Spleen (tissue), 11 donors: ENCODE data around the gene TNS1. TPM values are rescaled to one million over a fixed set of nuclear protein-coding genes. Genes with fewer than 3 reads are reported as not detected.

ENCODE experiments used
- DNase-seq: peaks from one replicate; pipeline ENCODE4 v3.0.0-alpha.2; 2020
- H3K27ac ChIP-seq, 8 donors: fragments of 200-600 bp; sonication (generic) in 7 of 8; 1 replicate in 4 of 8; 2 replicates in 4 of 8; pipeline versions ENCODE4 v1.5.0 to v1.8.0; 2016 to 2021; ENCODE audit warnings: inconsistent platforms in 4 of 8, mild to moderate bottlenecking in 4 of 8, moderate library complexity in 1 of 8
- H3K27me3 ChIP-seq, 7 donors: fragments of 200-600 bp; sonication (generic) in 6 of 7; replicated peaks in 1 of 7; 1 replicate in 4 of 7; 2 replicates in 3 of 7; pipeline versions ENCODE4 v1.5.0 to v1.8.0; 2016 to 2021; ENCODE audit warnings: inconsistent platforms in 3 of 7, mild to moderate bottlenecking in 1 of 7
- H3K36me3 ChIP-seq, 6 donors: fragments of 200-600 bp; sonication (generic) in 5 of 6; 1 replicate in 4 of 6; 2 replicates in 2 of 6; pipeline versions ENCODE4 v1.5.0 to v1.8.0; 2016 to 2021; ENCODE audit warnings: inconsistent platforms in 2 of 6
- H3K4me1 ChIP-seq, 6 donors: fragments of 200-600 bp; sonication (generic) in 5 of 6; 1 replicate in 3 of 6; 2 replicates in 3 of 6; pipeline versions ENCODE4 v1.5.0 to v1.8.0; 2016 to 2021; ENCODE audit warnings: inconsistent platforms in 3 of 6
- H3K4me3 ChIP-seq, 8 donors: fragments of 200-600 bp; sonication (generic) in 7 of 8; 1 replicate in 4 of 8; 2 replicates in 4 of 8; pipeline versions ENCODE4 v1.5.0 to v1.8.0; 2016 to 2021; ENCODE audit warnings: inconsistent platforms in 4 of 8, mild to moderate bottlenecking in 4 of 8, moderate library complexity in 2 of 8
- H3K9me3 ChIP-seq, 8 donors: fragments of 200-600 bp; sonication (generic) in 7 of 8; 1 replicate in 4 of 8; 2 replicates in 4 of 8; pipeline versions ENCODE4 v1.5.0 to v1.8.0; 2016 to 2021; ENCODE audit warnings: inconsistent platforms in 4 of 8
- POLR2A ChIP-seq, 3 donors: fragments of 450-650 bp; IDR thresholded peaks; one replicate each; pipeline ENCODE4 v1.5.1; 2017; ENCODE audit warnings: antibody characterized with exemption in 3 of 3, mild to moderate bottlenecking in 1 of 3
- POLR2AphosphoS5 ChIP-seq, 3 donors: sonication (generic); formaldehyde crosslinking; IDR thresholded peaks; one replicate each; pipeline ENCODE4 v1.5.1; 2017; ENCODE audit warnings: antibody characterized with exemption in 3 of 3
- WGBS, 5 donors: extraction: QIAGEN DNeasy Blood & Tissue Kit in 3 of 5; methylation state at CpG; one replicate each; pipeline versions ENCODE4 v1.1.5 to v1.1.7; 2013 to 2018; 5-methylcytosine and 5-hydroxymethylcytosine counted together
- intact Hi-C: fragments of 100-400 bp; cut with DNase I; formaldehyde crosslinking; loops from one replicate; pipeline ENCODE4 v1.15.0; 2023; ENCODE audit warnings: low total_unique reads
- polyA plus RNA-seq, 3 donors: library from polyadenylated mRNA; stranded (reverse); fragments of 200-250 nt; gene quantifications; one replicate each; pipeline ENCODE4 v1.2.1, GENCODE V29; 2013
- total RNA-seq, 7 donors: library from RNA; depleted of rRNA in 3 of 7; stranded (reverse); fragments of >200 nt in 3 of 7; fragmentation: NEBNext Ultra II Directional in 4 of 7; extraction: Animal tissue kit (Norgen Biotek cat#: 25700) in 4 of 7; gene quantifications; one replicate each; pipeline versions ENCODE4 v1.1.0 to v1.2.1, GENCODE V29; 2016 to 2021
- TF ChIP-seq, protein P1 (sequence below), 11 experiments: fragments of 200-600 bp in 7 of 11; fragments of 450-650 bp in 4 of 11; sonication (generic) in 4 of 11; IDR thresholded peaks in 8 of 11; conservative IDR thresholded peaks in 3 of 11; 1 replicate in 7 of 11; 2 replicates in 4 of 11; pipeline versions ENCODE4 v1.4.0 to v1.8.0; 2016 to 2021; ENCODE audit warnings: antibody characterized with exemption in 11 of 11, inconsistent platforms in 4 of 11, mild to moderate bottlenecking in 1 of 11
- donor health status: healthy with polysubstance abuse.
- donor health status: DM: no; HTN: no; CAD: no; lungs with moderate emphysema.
- donor health status: DM: no; HTN: no; CAD: no.
- donor health status: Bipolar disorder and iron deficiency.
- donor health status: healthy.
- donor health status: DM: no; HTN: no; CAD: no.
- donor health status: DM: yes; HTN: yes; CAD: no.

The TNS1 gene
- total and polyA plus RNA-seq, 10 donors: 6.9 to 580 (median 246) TPM

DNA sequence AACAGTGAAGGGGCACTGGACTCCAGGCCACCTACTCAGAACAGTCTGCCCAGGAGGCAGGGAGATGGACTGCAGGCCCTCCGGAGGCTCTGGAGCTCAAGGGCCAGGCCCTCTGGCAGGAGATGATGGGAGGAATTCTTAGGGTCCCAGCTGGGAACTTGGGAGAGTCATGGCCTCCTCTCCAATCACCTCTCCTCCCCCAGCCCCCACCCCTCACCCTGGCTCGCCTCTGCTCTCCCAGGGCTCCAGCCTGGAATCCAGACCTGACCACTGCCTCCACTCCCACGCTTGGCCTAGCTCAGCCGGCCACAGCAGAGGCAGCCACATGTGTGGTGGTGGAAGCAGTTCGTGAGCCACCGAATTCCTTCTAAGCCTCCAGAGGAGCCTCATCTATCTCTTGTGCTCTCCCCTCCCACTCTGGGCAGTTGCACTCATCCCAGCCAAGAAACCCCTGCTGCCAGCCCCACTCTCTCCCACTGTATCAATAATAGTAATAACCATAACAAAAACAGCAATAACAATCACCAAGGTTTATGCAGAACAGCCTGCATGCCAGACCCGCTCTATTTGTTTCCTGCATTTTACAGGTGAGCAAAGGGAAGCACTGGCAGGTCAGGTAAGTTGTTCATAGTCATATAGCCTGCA is 67.4 kb downstream of the TNS1 start:
- no peak for DNase-seq
- Histone ChIP-seq H3K27me3 (no peaks in the 10 kb centered on the region), H3K9me3 (no peaks in the 10 kb centered on the region), H3K4me3 (peak overlapping the region; percentile 9 to 83 (median 34)), H3K4me1 (peaks cover 42 to 100% (median 81%) of the 10 kb centered on the region in 6 donors), H3K27ac (peak overlapping the region; percentile 53 to 86 (median 80)), H3K36me3 (peaks cover 0 to 10% (median 0%) of the 10 kb centered on the region in 6 donors)
- TF ChIP-seq POLR2AphosphoS5 (IDR thresholded peaks at IDR 0.05) (peak in 2 of 3 donors; percentile 69 to 73), POLR2A (IDR thresholded peaks at IDR 0.05) (no peak)
- TF ChIP-seq, protein P1, sequence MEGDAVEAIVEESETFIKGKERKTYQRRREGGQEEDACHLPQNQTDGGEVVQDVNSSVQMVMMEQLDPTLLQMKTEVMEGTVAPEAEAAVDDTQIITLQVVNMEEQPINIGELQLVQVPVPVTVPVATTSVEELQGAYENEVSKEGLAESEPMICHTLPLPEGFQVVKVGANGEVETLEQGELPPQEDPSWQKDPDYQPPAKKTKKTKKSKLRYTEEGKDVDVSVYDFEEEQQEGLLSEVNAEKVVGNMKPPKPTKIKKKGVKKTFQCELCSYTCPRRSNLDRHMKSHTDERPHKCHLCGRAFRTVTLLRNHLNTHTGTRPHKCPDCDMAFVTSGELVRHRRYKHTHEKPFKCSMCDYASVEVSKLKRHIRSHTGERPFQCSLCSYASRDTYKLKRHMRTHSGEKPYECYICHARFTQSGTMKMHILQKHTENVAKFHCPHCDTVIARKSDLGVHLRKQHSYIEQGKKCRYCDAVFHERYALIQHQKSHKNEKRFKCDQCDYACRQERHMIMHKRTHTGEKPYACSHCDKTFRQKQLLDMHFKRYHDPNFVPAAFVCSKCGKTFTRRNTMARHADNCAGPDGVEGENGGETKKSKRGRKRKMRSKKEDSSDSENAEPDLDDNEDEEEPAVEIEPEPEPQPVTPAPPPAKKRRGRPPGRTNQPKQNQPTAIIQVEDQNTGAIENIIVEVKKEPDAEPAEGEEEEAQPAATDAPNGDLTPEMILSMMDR (IDR thresholded peaks at IDR 0.05 in 8 of 11, conservative IDR thresholded peaks at IDR 0.05 in 3 of 11): no peak
- 55 to 76% (median 66%) methylated on average over 5 to 7 of the region's 7 CpGs for WGBS, 5 donors
- intact Hi-C loops: no loop called here

DNA sequence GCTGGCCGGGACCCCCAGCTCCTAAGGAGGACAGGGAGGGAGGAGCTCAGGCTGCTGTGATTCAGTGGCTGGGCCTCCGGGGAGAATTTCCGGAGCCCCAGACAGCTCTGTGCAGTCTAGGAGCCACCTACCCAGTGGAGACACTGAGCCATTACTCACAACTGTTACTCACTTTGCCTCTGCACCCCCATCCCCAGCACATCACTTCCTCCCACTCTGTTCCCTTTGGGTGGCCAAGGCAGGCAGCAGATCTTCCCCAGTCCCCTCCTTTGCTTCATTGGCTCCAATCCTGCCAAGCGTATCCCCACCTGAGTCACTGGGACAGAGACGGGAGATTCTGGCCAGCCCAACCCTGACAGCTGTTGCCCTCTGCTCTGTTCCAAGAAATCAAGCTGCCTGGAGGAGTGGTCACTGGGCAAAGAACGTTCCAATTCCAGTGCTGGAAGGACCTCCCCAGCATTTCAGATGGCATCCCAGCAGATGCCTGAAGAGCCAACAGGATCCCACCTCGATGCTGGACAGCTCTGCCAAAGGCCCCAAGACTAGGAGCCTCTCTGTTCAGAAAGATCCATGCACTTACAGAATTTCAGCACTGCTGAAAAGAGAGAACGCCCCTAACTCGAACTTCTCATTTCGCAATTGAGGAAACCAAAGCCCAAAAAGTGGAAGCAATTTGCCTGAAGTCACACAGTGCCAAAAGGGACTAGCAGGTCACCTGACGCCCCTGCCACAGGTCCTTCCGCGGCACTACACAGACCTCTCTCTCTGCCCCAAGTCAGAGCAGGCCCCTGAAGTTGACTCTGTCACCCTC is 68.3 kb downstream of the TNS1 start:
- peak overlapping the region; percentile 9 to 83 (median 38) for H3K4me3 ChIP-seq
- intact Hi-C loops: no loop called here
- peaks cover 47 to 100% (median 84%) of the 10 kb centered on the region in 6 donors for H3K4me1 ChIP-seq
- no peak for TF ChIP-seq POLR2A (IDR thresholded peaks at IDR 0.05)
- peak in 1 of 3 donors; percentile 15 for TF ChIP-seq POLR2AphosphoS5 (IDR thresholded peaks at IDR 0.05)
- peak overlapping the region; percentile 53 to 86 (median 80) for H3K27ac ChIP-seq
- DNase-seq: no peak
- H3K9me3 ChIP-seq: no peaks in the 10 kb centered on the region
- H3K36me3 ChIP-seq: peaks cover 0 to 10% (median 0%) of the 10 kb centered on the region in 6 donors
- WGBS, 5 donors: 17 to 38% (median 23%) methylated on average over 12 to 13 of the region's 13 CpGs
- no peaks in the 10 kb centered on the region for H3K27me3 ChIP-seq

DNA sequence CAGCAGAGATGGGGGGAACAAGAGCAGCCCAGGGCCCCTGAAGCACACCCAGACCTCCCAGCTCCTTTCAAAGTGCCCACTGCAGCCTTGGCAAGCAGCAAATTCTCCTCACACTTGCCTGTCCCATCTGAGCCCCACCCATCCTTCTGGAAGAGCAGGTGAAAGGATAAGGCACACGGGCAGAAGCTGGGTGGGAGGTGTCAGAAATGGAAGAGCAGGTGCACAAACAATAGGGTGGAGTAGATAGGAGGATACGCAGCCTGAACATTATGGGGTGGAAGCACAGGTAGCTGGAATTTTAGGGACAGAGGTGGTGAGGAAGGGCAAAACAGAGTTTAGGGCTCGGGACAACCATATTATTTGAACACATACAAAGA is 69.2 kb downstream of the TNS1 start:
- peak overlapping the region in 5 of 8 donors; percentile 16 to 83 (median 68) for H3K4me3 ChIP-seq
- no peak for DNase-seq
- intact Hi-C loops: no loop called here
- H3K27me3 ChIP-seq: no peaks in the 10 kb centered on the region
- peaks cover 0 to 10% (median 0%) of the 10 kb centered on the region in 6 donors for H3K36me3 ChIP-seq
- H3K9me3 ChIP-seq: no peaks in the 10 kb centered on the region
- peak overlapping the region in 7 of 8 donors; percentile 53 to 86 (median 80) for H3K27ac ChIP-seq
- no peak for TF ChIP-seq POLR2A (IDR thresholded peaks at IDR 0.05)
- TF ChIP-seq, protein P1 (IDR thresholded peaks at IDR 0.05 in 8 of 11, conservative IDR thresholded peaks at IDR 0.05 in 3 of 11): no peak
- no peak for TF ChIP-seq POLR2AphosphoS5 (IDR thresholded peaks at IDR 0.05)
- peaks cover 54 to 100% (median 86%) of the 10 kb centered on the region in 6 donors for H3K4me1 ChIP-seq
- 58 to 79% (median 68%) methylated on average over 3 of the region's 3 CpGs for WGBS, 5 donors

DNA sequence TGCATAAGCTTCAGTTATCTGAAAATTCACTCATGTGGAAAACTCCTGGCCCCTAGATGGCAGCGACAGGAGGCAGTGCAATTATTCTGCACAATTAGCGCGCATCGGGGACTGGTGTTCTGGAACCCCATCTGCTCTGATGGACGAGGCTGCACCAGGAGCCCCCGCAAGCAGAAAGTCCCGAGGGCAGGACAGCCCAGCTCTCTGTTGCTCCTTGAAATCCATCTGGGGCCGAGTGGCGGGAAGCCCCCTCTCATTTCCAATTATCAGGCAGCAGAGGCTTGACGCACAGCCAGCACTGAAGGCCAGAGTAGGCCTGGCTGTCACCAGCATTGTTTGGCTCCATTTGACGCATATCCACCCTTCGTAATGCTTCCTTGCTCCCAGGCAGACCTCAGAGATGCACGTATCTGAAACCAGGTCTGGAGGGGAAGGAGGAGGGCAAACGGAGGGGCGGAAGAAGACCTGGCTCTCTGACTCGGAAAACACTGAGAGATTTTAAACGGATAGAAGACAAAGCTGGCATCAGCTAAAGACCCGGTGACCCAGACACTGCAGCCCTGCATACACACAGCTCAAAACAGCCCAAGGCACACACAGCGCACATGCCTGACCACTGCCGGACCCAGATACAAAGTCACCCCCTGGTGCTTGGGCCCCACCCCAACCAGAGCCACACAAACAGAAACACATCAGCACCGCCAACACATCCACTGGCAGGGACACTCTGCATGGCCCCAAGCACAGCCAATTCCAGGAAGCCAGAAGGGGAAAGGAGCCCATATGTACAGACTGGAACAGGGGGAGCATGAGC is 69.8 kb downstream of the TNS1 start:
- intact Hi-C loops: no loop called here
- H3K27me3 ChIP-seq: no peaks in the 10 kb centered on the region
- 59 to 74% (median 66%) methylated on average over 16 to 21 of the region's 21 CpGs for WGBS, 5 donors
- peaks cover 58 to 100% (median 89%) of the 10 kb centered on the region in 6 donors for H3K4me1 ChIP-seq
- DNase-seq: no peak
- TF ChIP-seq POLR2A (IDR thresholded peaks at IDR 0.05) (no peak), POLR2AphosphoS5 (IDR thresholded peaks at IDR 0.05) (peak in 2 of 3 donors; percentile 57 to 70)
- peaks cover 0 to 10% (median 0%) of the 10 kb centered on the region in 6 donors for H3K36me3 ChIP-seq
- H3K4me3 ChIP-seq: peak overlapping the region in 4 of 8 donors; percentile 53 to 83 (median 74)
- H3K27ac ChIP-seq: peak overlapping the region in 7 of 8 donors; percentile 53 to 86 (median 80)
- no peaks in the 10 kb centered on the region for H3K9me3 ChIP-seq
